Smooth muscle cell (in vitro differentiated cells): ENCODE results near the gene CFAP100. TPM values are rescaled to one million over a fixed set of nuclear protein-coding genes. Genes with fewer than 3 reads are reported as not detected.

Source experiments
- DNase-seq: peaks from one replicate; lab custom pipeline; 2025; ENCODE audit not compliant: unreplicated experiment; lab: John Stamatoyannopoulos, UW
- H2AFZ ChIP-seq: fragments of 200-600 bp; sonication (generic); 2 replicates; pipeline ENCODE4 v1.6.0; 2016; ENCODE audit warnings: antibody characterized with exemption, low read depth, mild to moderate bottlenecking
- H3F3A ChIP-seq: fragments of 200-600 bp; sonication (generic); 2 replicates; pipeline ENCODE4 v1.6.0; 2017; ENCODE audit warnings: antibody characterized with exemption, low read depth
- H3K27ac ChIP-seq: fragments of 200-600 bp; sonication (generic); 2 replicates; pipeline ENCODE4 v1.5.1; 2016; ENCODE audit warnings: low read depth, mild to moderate bottlenecking
- H3K27me3 ChIP-seq: fragments of 200-600 bp; sonication (generic); 2 replicates; pipeline ENCODE4 v1.6.1; 2016; ENCODE audit warnings: low read depth, mild to moderate bottlenecking
- H3K36me3 ChIP-seq: fragments of 200-600 bp; sonication (generic); 2 replicates; pipeline ENCODE4 v1.5.1; 2016; ENCODE audit warnings: low read depth
- H3K4me1 ChIP-seq: fragments of 200-600 bp; sonication (generic); 2 replicates; pipeline ENCODE4 v1.5.1; 2016; ENCODE audit warnings: low read depth
- H3K4me2 ChIP-seq: fragments of 200-600 bp; sonication (generic); 2 replicates; pipeline ENCODE4 v1.6.0; 2016; ENCODE audit warnings: mild to moderate bottlenecking
- H3K4me3 ChIP-seq: fragments of 200-600 bp; sonication (generic); 2 replicates; pipeline ENCODE4 v1.5.1; 2016; ENCODE audit warnings: mild to moderate bottlenecking
- H3K79me2 ChIP-seq: fragments of 200-600 bp; sonication (generic); 2 replicates; pipeline ENCODE4 v1.6.0; 2016; ENCODE audit warnings: low read depth, mild to moderate bottlenecking
- H3K9ac ChIP-seq: fragments of 200-600 bp; sonication (generic); 2 replicates; pipeline ENCODE4 v1.6.0; 2016; ENCODE audit warnings: low read depth
- H3K9me3 ChIP-seq: fragments of 200-600 bp; sonication (generic); replicated peaks from 2 replicates; pipeline ENCODE4 v1.5.1; 2016; ENCODE audit warnings: low read depth
- H4K20me1 ChIP-seq: fragments of 200-600 bp; sonication (generic); 2 replicates; pipeline ENCODE4 v1.6.0; 2016; ENCODE audit warnings: low read depth
- WGBS: methylation state at CpG from one replicate; pipeline ENCODE4 v1.1.7; 2016; ENCODE audit warnings: low lambda C conversion rate; 5-methylcytosine and 5-hydroxymethylcytosine counted together
- polyA plus RNA-seq: library from polyadenylated mRNA; unstranded; fragments of >200 nt; fragmentation: Nextera tagmentation; extraction: Ambion mirVana; gene quantifications from 2 replicates; pipeline ENCODE4 v1.2.1, GENCODE V29; 2016
- total RNA-seq: library from RNA; depleted of rRNA; stranded (reverse); fragments of >200 nt; gene quantifications from 2 replicates; pipeline ENCODE4 v1.2.3, GENCODE V29; 2014
- TF ChIP-seq, protein P1 (sequence below): fragments of 200-600 bp; sonication (generic); IDR thresholded peaks from 2 replicates; pipeline ENCODE4 v1.5.1; 2017; ENCODE audit warnings: borderline replicate concordance, mild to moderate bottlenecking, antibody characterized with exemption; ENCODE audit not compliant: insufficient read depth, poor library complexity, severe bottlenecking

The CFAP100 gene
- total and polyA plus RNA-seq, 2 experiments from 2014 or later, result not detected

DNA sequence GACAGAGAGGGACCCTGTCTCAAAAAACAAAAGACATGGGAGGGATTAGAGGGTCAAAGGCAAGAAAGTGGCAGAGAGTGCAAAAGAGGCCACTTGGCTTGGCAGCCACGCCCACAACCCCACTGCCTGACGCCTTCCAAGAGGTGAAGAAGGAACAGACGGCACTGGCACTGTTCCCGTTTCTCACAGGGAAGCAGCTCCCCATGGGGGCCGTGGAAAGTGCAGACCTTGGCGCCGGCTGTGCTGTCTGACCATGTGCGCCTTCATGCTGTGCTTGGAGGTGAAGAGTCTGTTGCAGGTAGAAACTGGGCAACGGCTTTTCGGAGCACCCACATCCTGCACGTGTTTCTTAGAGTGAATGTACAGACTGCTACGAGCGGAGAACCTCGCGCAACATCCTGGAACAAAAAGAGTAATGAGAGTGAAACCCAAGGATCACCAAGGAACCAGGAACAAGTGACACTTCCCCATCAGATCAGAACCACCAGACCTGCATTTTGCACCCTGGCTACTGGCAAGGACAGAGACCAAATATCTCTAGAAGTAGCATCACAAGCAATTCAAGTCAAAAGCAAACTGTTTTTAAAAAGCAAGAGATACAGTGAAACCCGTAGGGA is 71.3 kb downstream of the CFAP100 start:
- Histone ChIP-seq H3K79me2 (peaks cover 40% of the 10 kb centered on the region), H3K4me2 (no peak overlapping the region), H4K20me1 (peaks cover 77% of the 10 kb centered on the region), H3K9me3 (no peaks in the 10 kb centered on the region), H2AFZ (no peak overlapping the region), H3K9ac (no peak overlapping the region), H3K36me3 (peaks cover 21% of the 10 kb centered on the region), H3F3A (no peaks in the 10 kb centered on the region), H3K27ac (no peak overlapping the region), H3K27me3 (no peaks in the 10 kb centered on the region), H3K4me3 (no peak overlapping the region), H3K4me1 (no peaks in the 10 kb centered on the region)
- 96% methylated on average over 16 of the region's 16 CpGs for WGBS
- TF ChIP-seq, protein P1, sequence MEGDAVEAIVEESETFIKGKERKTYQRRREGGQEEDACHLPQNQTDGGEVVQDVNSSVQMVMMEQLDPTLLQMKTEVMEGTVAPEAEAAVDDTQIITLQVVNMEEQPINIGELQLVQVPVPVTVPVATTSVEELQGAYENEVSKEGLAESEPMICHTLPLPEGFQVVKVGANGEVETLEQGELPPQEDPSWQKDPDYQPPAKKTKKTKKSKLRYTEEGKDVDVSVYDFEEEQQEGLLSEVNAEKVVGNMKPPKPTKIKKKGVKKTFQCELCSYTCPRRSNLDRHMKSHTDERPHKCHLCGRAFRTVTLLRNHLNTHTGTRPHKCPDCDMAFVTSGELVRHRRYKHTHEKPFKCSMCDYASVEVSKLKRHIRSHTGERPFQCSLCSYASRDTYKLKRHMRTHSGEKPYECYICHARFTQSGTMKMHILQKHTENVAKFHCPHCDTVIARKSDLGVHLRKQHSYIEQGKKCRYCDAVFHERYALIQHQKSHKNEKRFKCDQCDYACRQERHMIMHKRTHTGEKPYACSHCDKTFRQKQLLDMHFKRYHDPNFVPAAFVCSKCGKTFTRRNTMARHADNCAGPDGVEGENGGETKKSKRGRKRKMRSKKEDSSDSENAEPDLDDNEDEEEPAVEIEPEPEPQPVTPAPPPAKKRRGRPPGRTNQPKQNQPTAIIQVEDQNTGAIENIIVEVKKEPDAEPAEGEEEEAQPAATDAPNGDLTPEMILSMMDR, result no peak
- DNase-seq, result no peak

DNA sequence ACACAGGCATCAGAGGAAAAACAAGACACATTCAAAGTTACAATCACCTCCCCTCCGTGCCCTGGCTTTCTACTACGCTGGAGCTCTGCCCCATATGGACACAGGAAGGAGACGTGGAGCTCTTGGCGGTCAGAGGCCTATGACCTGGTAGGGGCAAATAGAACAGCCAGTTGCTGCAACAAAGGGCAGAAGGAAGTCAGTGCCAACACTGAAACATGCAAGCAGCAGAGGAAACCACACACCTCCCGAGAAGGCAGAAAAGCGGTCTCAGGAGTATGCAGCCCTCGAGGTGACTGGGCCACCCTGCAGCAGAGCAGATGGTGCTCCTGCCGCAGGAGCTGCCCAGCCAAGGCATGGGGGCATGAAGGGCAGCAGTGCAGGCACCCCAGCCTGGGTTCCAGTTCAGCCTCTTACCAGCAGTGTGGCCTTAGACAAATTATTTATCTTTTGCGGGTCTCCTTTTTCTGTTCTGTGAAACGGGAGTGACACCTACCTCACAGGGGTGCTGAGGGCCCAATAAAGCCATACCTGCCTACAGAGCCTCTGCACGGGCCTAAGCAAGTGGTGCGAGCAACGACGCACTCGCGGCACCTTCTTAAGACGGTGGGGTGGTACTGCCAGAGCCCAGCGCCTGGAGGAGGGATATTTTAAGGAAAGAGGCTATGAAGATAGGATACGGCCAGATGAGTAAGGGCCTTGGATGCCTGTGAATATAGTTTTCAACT is 72.3 kb downstream of the CFAP100 start:
- 94% methylated on average over 19 of the region's 19 CpGs for WGBS
- H3F3A ChIP-seq, result no peaks in the 10 kb centered on the region
- TF ChIP-seq, protein P1, result no peak
- no peak for DNase-seq
- H3K79me2 ChIP-seq, result peaks cover 50% of the 10 kb centered on the region
- no peak overlapping the region for H3K9ac ChIP-seq
- no peaks in the 10 kb centered on the region for H3K9me3 ChIP-seq
- H3K4me2 ChIP-seq, result no peak overlapping the region
- no peak overlapping the region for H3K27ac ChIP-seq
- no peaks in the 10 kb centered on the region for H3K27me3 ChIP-seq
- no peak overlapping the region for H3K4me3 ChIP-seq
- peaks cover 12% of the 10 kb centered on the region for H3K36me3 ChIP-seq
- no peaks in the 10 kb centered on the region for H3K4me1 ChIP-seq
- peaks cover 88% of the 10 kb centered on the region for H4K20me1 ChIP-seq
- H2AFZ ChIP-seq, result no peak overlapping the region

DNA sequence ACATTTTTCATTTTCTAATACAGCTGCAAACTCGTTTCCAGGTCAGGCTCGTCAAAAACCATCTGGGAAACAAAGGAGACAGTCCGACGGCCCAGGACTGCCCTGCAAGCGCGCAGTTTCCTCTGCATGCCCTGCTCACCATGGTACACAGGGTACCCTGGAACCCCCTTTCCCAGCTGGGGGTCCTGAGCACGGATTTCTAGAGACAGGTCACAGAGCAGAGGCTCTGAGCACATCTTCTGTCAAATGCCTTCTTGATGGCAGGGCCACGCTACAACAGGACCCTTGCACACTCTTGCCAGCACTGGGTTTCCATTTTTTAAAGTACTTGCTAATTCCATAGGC is 72.9 kb downstream of the CFAP100 start:
- H3K9me3 ChIP-seq, result no peaks in the 10 kb centered on the region
- TF ChIP-seq, protein P1, result no peak
- H3K4me1 ChIP-seq, result peaks cover 5% of the 10 kb centered on the region
- DNase-seq, result no peak
- H3K4me2 ChIP-seq, result no peak overlapping the region
- no peak overlapping the region for H3K4me3 ChIP-seq
- no peaks in the 10 kb centered on the region for H3F3A ChIP-seq
- H3K9ac ChIP-seq, result no peak overlapping the region
- H2AFZ ChIP-seq, result no peak overlapping the region
- H3K27me3 ChIP-seq, result no peaks in the 10 kb centered on the region
- no peak overlapping the region for H3K27ac ChIP-seq
- peaks cover 55% of the 10 kb centered on the region for H3K79me2 ChIP-seq
- H3K36me3 ChIP-seq, result peaks cover 12% of the 10 kb centered on the region
- 85% methylated on average over 8 of the region's 8 CpGs for WGBS
- peaks cover 92% of the 10 kb centered on the region for H4K20me1 ChIP-seq
